ENCODE measurements around the gene UQCR11.

DNA sequence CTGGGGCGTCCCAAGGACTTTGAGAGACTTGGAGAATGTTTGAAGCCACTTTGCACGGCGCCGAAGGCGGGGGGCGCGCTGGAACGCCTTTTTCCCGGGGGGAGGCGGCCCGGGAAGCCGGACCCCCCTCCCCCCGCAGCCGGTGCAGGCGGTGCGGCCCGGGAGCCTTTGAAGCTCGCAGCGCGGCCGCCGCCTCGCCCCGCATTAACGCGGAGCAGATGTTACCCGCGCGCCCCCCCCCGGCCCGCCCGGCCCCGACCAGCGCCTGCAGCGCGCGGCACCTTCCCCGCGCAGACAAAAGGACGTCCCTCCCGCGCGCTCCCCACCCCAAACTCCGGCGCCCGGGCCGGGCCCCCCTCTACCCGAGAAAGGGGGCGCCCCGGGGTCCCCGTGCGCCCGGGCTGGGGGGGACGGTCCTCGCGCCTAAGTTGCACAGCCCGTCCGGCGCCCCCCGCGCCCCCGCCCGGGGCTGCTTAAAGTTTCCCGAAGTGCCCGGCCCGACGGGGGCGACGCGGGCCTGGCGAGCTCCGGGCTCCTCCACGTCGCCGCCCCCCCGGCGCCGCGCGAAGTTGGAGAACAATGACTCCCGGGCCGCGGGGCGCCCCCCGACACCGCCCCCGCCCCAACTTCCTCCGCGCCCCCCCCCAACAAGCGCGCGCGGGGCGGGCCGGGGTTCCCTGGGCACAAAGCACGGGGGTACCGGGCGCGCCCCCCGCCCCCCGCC, 46.5 kb upstream of the UQCR11 start:
- TF ChIP-seq POLR2A (IDR thresholded peaks at IDR 0.05): no peak
- TF ChIP-seq, protein P1, sequence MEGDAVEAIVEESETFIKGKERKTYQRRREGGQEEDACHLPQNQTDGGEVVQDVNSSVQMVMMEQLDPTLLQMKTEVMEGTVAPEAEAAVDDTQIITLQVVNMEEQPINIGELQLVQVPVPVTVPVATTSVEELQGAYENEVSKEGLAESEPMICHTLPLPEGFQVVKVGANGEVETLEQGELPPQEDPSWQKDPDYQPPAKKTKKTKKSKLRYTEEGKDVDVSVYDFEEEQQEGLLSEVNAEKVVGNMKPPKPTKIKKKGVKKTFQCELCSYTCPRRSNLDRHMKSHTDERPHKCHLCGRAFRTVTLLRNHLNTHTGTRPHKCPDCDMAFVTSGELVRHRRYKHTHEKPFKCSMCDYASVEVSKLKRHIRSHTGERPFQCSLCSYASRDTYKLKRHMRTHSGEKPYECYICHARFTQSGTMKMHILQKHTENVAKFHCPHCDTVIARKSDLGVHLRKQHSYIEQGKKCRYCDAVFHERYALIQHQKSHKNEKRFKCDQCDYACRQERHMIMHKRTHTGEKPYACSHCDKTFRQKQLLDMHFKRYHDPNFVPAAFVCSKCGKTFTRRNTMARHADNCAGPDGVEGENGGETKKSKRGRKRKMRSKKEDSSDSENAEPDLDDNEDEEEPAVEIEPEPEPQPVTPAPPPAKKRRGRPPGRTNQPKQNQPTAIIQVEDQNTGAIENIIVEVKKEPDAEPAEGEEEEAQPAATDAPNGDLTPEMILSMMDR (IDR thresholded peaks at IDR 0.05): peak in 2 of 4 experiments; percentile 3 to 39
- TF ChIP-seq EP300 (IDR thresholded peaks at IDR 0.05): no peak

Data from gastroesophageal sphincter (tissue), 3 donors.